ENCODE measurements around the gene ECT2L. TPM values are rescaled to one million over a fixed set of nuclear protein-coding genes. Genes with fewer than 3 reads are reported as not detected.

ECT2L gene
- total and polyA plus RNA-seq, 8 donors = 0.08 to 0.18 TPM; not detected in 6

GRCh38 chr6:138896104-138896756 lies 100.3 kb downstream of the ECT2L start:
- Histone ChIP-seq H3K36me3 (peaks cover 3 to 36% (median 19%) of the 10 kb centered on the region in 4 donors), H3K27me3 (no peaks in the 10 kb centered on the region), H3K27ac (no peak overlapping the region), H3K9me3 (no peaks in the 10 kb centered on the region), H3K4me3 (no peak overlapping the region), H3K4me1 (no peaks in the 10 kb centered on the region)
- intact Hi-C loops (cut with DNase I; ENCODE audit: low total_unique reads) = no loop called here
- DNase-seq = no peak
- WGBS, 5 donors = 92 to 96% (median 93%) methylated on average over 8 of the region's 8 CpGs
- TF ChIP-seq EP300 (IDR thresholded peaks at IDR 0.05) (no peak), POLR2AphosphoS5 (IDR thresholded peaks at IDR 0.05) (no peak), POLR2A (IDR thresholded peaks at IDR 0.05) (no peak)
- TF ChIP-seq, protein P1, sequence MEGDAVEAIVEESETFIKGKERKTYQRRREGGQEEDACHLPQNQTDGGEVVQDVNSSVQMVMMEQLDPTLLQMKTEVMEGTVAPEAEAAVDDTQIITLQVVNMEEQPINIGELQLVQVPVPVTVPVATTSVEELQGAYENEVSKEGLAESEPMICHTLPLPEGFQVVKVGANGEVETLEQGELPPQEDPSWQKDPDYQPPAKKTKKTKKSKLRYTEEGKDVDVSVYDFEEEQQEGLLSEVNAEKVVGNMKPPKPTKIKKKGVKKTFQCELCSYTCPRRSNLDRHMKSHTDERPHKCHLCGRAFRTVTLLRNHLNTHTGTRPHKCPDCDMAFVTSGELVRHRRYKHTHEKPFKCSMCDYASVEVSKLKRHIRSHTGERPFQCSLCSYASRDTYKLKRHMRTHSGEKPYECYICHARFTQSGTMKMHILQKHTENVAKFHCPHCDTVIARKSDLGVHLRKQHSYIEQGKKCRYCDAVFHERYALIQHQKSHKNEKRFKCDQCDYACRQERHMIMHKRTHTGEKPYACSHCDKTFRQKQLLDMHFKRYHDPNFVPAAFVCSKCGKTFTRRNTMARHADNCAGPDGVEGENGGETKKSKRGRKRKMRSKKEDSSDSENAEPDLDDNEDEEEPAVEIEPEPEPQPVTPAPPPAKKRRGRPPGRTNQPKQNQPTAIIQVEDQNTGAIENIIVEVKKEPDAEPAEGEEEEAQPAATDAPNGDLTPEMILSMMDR (IDR thresholded peaks at IDR 0.05) = no peak

DNA sequence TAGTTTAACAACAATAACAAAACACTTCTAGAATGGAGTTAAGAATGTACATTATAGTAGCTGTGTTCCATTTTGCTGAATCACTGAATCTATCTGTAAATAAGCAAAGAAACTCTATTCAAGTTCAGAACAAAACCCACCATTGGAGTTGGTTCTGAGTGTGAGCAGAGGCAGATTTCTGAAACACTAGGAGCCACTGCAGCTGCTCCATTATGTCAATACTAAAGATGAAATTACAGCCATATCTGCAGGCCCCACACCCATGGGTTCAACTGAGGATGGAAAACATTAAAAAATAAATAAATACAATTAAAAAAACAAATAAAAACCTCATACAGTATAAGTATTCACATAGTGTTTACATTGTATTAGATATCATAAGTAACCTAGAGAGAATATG lies 101.1 kb downstream of the ECT2L start:
- intact Hi-C loops (cut with DNase I; ENCODE audit: low total_unique reads) = no loop called here
- H3K9me3 ChIP-seq = no peaks in the 10 kb centered on the region
- TF ChIP-seq EP300 (IDR thresholded peaks at IDR 0.05) (no peak), POLR2A (IDR thresholded peaks at IDR 0.05) (no peak), POLR2AphosphoS5 (IDR thresholded peaks at IDR 0.05) (no peak)
- TF ChIP-seq, protein P1 (IDR thresholded peaks at IDR 0.05) = no peak
- no peaks in the 10 kb centered on the region for H3K4me1 ChIP-seq
- H3K4me3 ChIP-seq = no peak overlapping the region
- no peaks in the 10 kb centered on the region for H3K27me3 ChIP-seq
- H3K36me3 ChIP-seq = peaks cover 3 to 44% (median 26%) of the 10 kb centered on the region in 4 donors
- no peak overlapping the region for H3K27ac ChIP-seq
- no peak for DNase-seq

GRCh38 chr6:138907167-138907566 lies 111.3 kb downstream of the ECT2L start:
- DNase-seq = no peak
- intact Hi-C loops (cut with DNase I; ENCODE audit: low total_unique reads) = no loop called here
- WGBS, 5 donors = 81 to 91% (median 89%) methylated on average over 7 of the region's 7 CpGs

GRCh38 chr6:138909511-138909910 lies 113.6 kb downstream of the ECT2L start:
- Histone ChIP-seq H3K27ac (no peak overlapping the region), H3K4me3 (no peak overlapping the region), H3K9me3 (no peaks in the 10 kb centered on the region), H3K27me3 (no peaks in the 10 kb centered on the region), H3K4me1 (no peaks in the 10 kb centered on the region), H3K36me3 (peaks cover 51 to 100% (median 98%) of the 10 kb centered on the region in 4 donors)
- no peak for DNase-seq
- 71 to 89% (median 80%) methylated on average over 4 of the region's 4 CpGs for WGBS, 5 donors
- no peak for TF ChIP-seq POLR2A (IDR thresholded peaks at IDR 0.05)
- TF ChIP-seq, protein P1 (IDR thresholded peaks at IDR 0.05) = no peak
- no peak for TF ChIP-seq EP300 (IDR thresholded peaks at IDR 0.05)
- no peak for TF ChIP-seq POLR2AphosphoS5 (IDR thresholded peaks at IDR 0.05)
- intact Hi-C loops (cut with DNase I; ENCODE audit: low total_unique reads) = no loop called here

More at GRCh38 chr6:138907167-138907566, 111.3 kb downstream of the ECT2L start:
- Histone ChIP-seq H3K4me1 (no peaks in the 10 kb centered on the region), H3K27me3 (no peaks in the 10 kb centered on the region), H3K36me3 (peaks cover 53 to 100% (median 98%) of the 10 kb centered on the region in 4 donors), H3K4me3 (no peak overlapping the region), H3K9me3 (no peaks in the 10 kb centered on the region), H3K27ac (no peak overlapping the region)
- TF ChIP-seq, protein P1 (IDR thresholded peaks at IDR 0.05) = no peak
- no peak for TF ChIP-seq POLR2AphosphoS5 (IDR thresholded peaks at IDR 0.05)
- TF ChIP-seq POLR2A (IDR thresholded peaks at IDR 0.05) = no peak
- TF ChIP-seq EP300 (IDR thresholded peaks at IDR 0.05) = no peak
